ENCODE measurements around the gene SNX6.
A peak's percentile ranks its signal among the peaks of the same experiment; 100 is the strongest.

DNA sequence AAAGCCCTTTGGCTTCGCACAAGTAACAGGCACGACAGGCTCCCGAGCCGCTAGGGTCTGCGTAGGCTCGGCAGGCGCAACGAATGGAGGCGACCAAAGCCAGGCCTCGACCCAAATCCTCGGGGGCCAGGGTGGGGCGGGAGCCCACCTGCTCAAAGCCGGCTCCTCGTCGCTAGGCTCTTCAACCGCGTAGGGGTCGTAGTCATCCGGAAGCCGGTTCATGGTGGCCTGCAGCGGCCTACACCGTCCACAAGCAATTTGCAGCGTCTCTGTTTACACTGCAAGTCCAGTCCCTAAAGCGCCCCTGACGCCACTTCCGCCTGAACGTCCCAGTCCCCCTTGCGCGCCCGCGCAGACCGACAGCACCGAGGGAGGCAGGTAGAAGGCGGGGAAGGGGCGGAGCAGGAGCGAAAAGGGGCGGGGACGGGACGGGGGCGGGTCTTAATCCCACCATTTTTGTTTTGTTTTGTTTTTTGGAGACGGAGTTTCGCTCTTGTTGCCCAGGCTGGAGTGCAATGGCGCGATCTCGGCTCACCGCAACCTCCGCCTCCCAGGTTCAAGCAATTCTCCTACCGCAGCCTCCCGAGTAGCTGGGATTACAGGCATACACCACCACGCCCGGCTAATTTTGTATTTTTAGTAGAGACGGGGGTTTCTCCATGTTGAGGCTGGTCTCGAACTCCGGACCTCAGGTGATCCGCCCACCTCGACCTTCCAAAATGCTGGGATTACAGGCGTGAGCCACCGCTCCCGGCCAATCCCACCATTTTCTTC lies 90.4 kb downstream of the SNX6 start, which contains the start of gene EAPP:
- peak; percentile 46 to 91 (median 91) for TF ChIP-seq POLR2A (IDR thresholded peaks at IDR 0.05)
- TF ChIP-seq, protein P1, sequence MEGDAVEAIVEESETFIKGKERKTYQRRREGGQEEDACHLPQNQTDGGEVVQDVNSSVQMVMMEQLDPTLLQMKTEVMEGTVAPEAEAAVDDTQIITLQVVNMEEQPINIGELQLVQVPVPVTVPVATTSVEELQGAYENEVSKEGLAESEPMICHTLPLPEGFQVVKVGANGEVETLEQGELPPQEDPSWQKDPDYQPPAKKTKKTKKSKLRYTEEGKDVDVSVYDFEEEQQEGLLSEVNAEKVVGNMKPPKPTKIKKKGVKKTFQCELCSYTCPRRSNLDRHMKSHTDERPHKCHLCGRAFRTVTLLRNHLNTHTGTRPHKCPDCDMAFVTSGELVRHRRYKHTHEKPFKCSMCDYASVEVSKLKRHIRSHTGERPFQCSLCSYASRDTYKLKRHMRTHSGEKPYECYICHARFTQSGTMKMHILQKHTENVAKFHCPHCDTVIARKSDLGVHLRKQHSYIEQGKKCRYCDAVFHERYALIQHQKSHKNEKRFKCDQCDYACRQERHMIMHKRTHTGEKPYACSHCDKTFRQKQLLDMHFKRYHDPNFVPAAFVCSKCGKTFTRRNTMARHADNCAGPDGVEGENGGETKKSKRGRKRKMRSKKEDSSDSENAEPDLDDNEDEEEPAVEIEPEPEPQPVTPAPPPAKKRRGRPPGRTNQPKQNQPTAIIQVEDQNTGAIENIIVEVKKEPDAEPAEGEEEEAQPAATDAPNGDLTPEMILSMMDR (IDR thresholded peaks at IDR 0.05 in 8 of 11, conservative IDR thresholded peaks at IDR 0.05 in 3 of 11), result peak in 3 of 11 experiments; percentile 35 to 49 (median 46)
